DND-41 (cell line): ENCODE results near the gene TOMM5.

Source experiments
- ATAC-seq: fragments of 200-7000 bp; cut with Tn5 transposase; 3 replicates; pipeline ENCODE4 v1.9.1; 2021; ENCODE audit warnings: low read depth; ENCODE audit not compliant: insufficient read depth
- DNase-seq: peaks from one replicate; pipeline ENCODE4 v3.0.0-alpha.2; 2020
- H2AFZ ChIP-seq: 2 replicates; pipeline ENCODE4 v1.6.0; 2012; ENCODE audit warnings: low read depth, low read length
- H3K27ac ChIP-seq: 2 replicates; pipeline ENCODE4 v1.5.1; 2012; ENCODE audit warnings: low read length, inconsistent platforms
- H3K27me3 ChIP-seq: fragments of 200-600 bp; sonication (generic); 2 replicates; pipeline ENCODE4 v1.6.0; 2012; ENCODE audit warnings: low read length, mild to moderate bottlenecking, inconsistent platforms; ENCODE audit not compliant: insufficient read depth, poor library complexity
- H3K36me3 ChIP-seq: 2 replicates; pipeline ENCODE4 v1.5.1; 2012; ENCODE audit warnings: low read length, inconsistent platforms; ENCODE audit not compliant: insufficient read depth
- H3K4me1 ChIP-seq: 2 replicates; pipeline ENCODE4 v1.5.1; 2012; ENCODE audit warnings: mild to moderate bottlenecking, low read length; ENCODE audit not compliant: insufficient read depth
- H3K4me2 ChIP-seq: 2 replicates; pipeline ENCODE4 v1.6.0; 2012; ENCODE audit warnings: mild to moderate bottlenecking, moderate library complexity, low read length, inconsistent platforms; ENCODE audit not compliant: insufficient read depth
- H3K4me3 ChIP-seq, 2 experiments: fragments of 200-600 bp in 1 of 2; shearing (Covaris generic) in 1 of 2; 2 replicates each; pipeline ENCODE4 v1.5.1; 2012 to 2016; ENCODE audit warnings: inconsistent platforms in 2 of 2, low read length in 2 of 2, mild to moderate bottlenecking in 2 of 2, low read depth in 1 of 2, moderate library complexity in 1 of 2
- H3K79me2 ChIP-seq: 2 replicates; pipeline ENCODE4 v1.6.0; 2012; ENCODE audit warnings: low read length, inconsistent platforms; ENCODE audit not compliant: insufficient read depth
- H3K9ac ChIP-seq: 2 replicates; pipeline ENCODE4 v1.6.0; 2012; ENCODE audit warnings: low read depth, mild to moderate bottlenecking, inconsistent platforms, low read length, moderate library complexity
- H3K9me3 ChIP-seq: 2 replicates; pipeline ENCODE4 v1.5.1; 2012; ENCODE audit warnings: low read length, moderate library complexity, mild to moderate bottlenecking, inconsistent platforms; ENCODE audit not compliant: insufficient read depth, severe bottlenecking
- H4K20me1 ChIP-seq: 2 replicates; pipeline ENCODE4 v1.6.0; 2012; ENCODE audit warnings: low read length; ENCODE audit not compliant: insufficient read depth
- CTCF ChIP-seq: IDR thresholded peaks from 2 replicates; pipeline ENCODE4 v1.5.1; 2012; ENCODE audit warnings: borderline replicate concordance, low read length, moderate library complexity, mild to moderate bottlenecking; ENCODE audit not compliant: poor library complexity, severe bottlenecking; ENCODE audit errors: extremely low read depth
- EZH2 ChIP-seq: IDR thresholded peaks from 3 replicates; pipeline ENCODE4 v1.6.1; 2012; ENCODE audit warnings: borderline replicate concordance, low read depth, mild to moderate bottlenecking, moderate library complexity, low read length, inconsistent platforms; ENCODE audit not compliant: severe bottlenecking

Gene TOMM5

GRCh38 chr9:37632479-37632878 lies 40.1 kb upstream of the TOMM5 start:
- Histone ChIP-seq H2AFZ (no peak overlapping the region), H3K36me3 (no peaks in the 10 kb centered on the region), H3K79me2 (no peaks in the 10 kb centered on the region), H3K27me3 (no peaks in the 10 kb centered on the region), H3K4me2 (no peak overlapping the region), H3K27ac (no peak overlapping the region), H3K9me3 (no peaks in the 10 kb centered on the region), H3K4me3 (no peak overlapping the region), H4K20me1 (no peaks in the 10 kb centered on the region), H3K4me1 (no peaks in the 10 kb centered on the region), H3K9ac (no peak overlapping the region)
- no peak for ATAC-seq
- TF ChIP-seq CTCF (no peak), EZH2 (no peak)
- DNase-seq, result no peak

GRCh38 chr9:37626708-37627292 lies 34.4 kb upstream of the TOMM5 start:
- DNase-seq (peak; percentile 29), ATAC-seq (peak; percentile 52; the same call in 2 of the 3 replicates)
- H3K27me3 ChIP-seq, result peaks cover 6% of the 10 kb centered on the region
- no peak overlapping the region for H2AFZ ChIP-seq
- H3K27ac ChIP-seq, result no peak overlapping the region
- no peaks in the 10 kb centered on the region for H4K20me1 ChIP-seq
- no peaks in the 10 kb centered on the region for H3K9me3 ChIP-seq
- no peaks in the 10 kb centered on the region for H3K36me3 ChIP-seq
- H3K9ac ChIP-seq, result no peak overlapping the region
- H3K4me2 ChIP-seq, result no peak overlapping the region
- H3K4me3 ChIP-seq, result no peak overlapping the region
- H3K79me2 ChIP-seq, result no peaks in the 10 kb centered on the region
- TF ChIP-seq EZH2 (no peak), CTCF (no peak)
- H3K4me1 ChIP-seq, result no peaks in the 10 kb centered on the region

GRCh38 chr9:37625758-37626147 lies 33.4 kb upstream of the TOMM5 start:
- no peak for TF ChIP-seq CTCF
- no peak for TF ChIP-seq EZH2
- Histone ChIP-seq H3K36me3 (no peaks in the 10 kb centered on the region), H3K4me1 (no peaks in the 10 kb centered on the region), H3K27me3 (peaks cover 6% of the 10 kb centered on the region), H3K9me3 (no peaks in the 10 kb centered on the region), H3K9ac (no peak overlapping the region), H3K27ac (no peak overlapping the region), H3K4me3 (no peak overlapping the region), H4K20me1 (no peaks in the 10 kb centered on the region), H3K79me2 (no peaks in the 10 kb centered on the region), H2AFZ (no peak overlapping the region), H3K4me2 (no peak overlapping the region)
- DNase-seq (no peak), ATAC-seq (no peak)
